Activated T-cell treated with anti-CD3 and anti-CD28 coated beads, Interleukin-2, amount 50 U/mL, for 24 hours (primary cell): ENCODE data around the gene FBXO7.

Experiments
- DNase-seq: peaks from one replicate; pipeline ENCODE4 v3.0.0-alpha.2; 2020
- H3K27ac Mint-ChIP-seq: 2 replicates; pipeline ENCODE4 v1.8.0; 2020; ENCODE audit warnings: mild to moderate bottlenecking, mixed read lengths
- H3K27me3 Mint-ChIP-seq: 2 replicates; pipeline ENCODE4 v1.8.0; 2020; ENCODE audit warnings: mixed read lengths
- H3K36me3 Mint-ChIP-seq: 2 replicates; pipeline ENCODE4 v1.8.0; 2020; ENCODE audit warnings: low read depth, mixed read lengths
- H3K4me1 Mint-ChIP-seq: 2 replicates; pipeline ENCODE4 v1.8.0; 2020; ENCODE audit warnings: low read depth, mixed read lengths
- H3K4me3 Mint-ChIP-seq: 2 replicates; pipeline ENCODE4 v1.8.0; 2020; ENCODE audit warnings: mild to moderate bottlenecking, moderate library complexity, mixed read lengths
- H3K9me3 Mint-ChIP-seq: 2 replicates; pipeline ENCODE4 v1.8.0; 2020; ENCODE audit warnings: mixed read lengths

Gene FBXO7

GRCh38 chr22:32531931-32532819 is 57.6 kb downstream of the FBXO7 start:
- H3K4me3 Mint-ChIP-seq, result no peak overlapping the region
- H3K9me3 Mint-ChIP-seq, result no peaks in the 10 kb centered on the region
- no peak for DNase-seq
- H3K4me1 Mint-ChIP-seq, result no peaks in the 10 kb centered on the region
- no peaks in the 10 kb centered on the region for H3K36me3 Mint-ChIP-seq
- H3K27me3 Mint-ChIP-seq, result peaks cover 7% of the 10 kb centered on the region
- no peak overlapping the region for H3K27ac Mint-ChIP-seq

- Mint-ChIP-seq H3K36me3 (no peaks in the 10 kb centered on the region), H3K4me1 (no peaks in the 10 kb centered on the region), H3K27me3 (peaks cover 7% of the 10 kb centered on the region), H3K4me3 (no peak overlapping the region), H3K9me3 (no peaks in the 10 kb centered on the region), H3K27ac (no peak overlapping the region)
- no peak for DNase-seq
Measured at GRCh38 chr22:32532820-32533128, 58.2 kb downstream of the FBXO7 start.

GRCh38 chr22:32533265-32534111 is 58.9 kb downstream of the FBXO7 start:
- Mint-ChIP-seq H3K4me1 (no peaks in the 10 kb centered on the region), H3K36me3 (no peaks in the 10 kb centered on the region), H3K9me3 (no peaks in the 10 kb centered on the region), H3K4me3 (no peak overlapping the region), H3K27ac (no peak overlapping the region), H3K27me3 (peaks cover 7% of the 10 kb centered on the region)
- no peak for DNase-seq

- no peak for DNase-seq
- no peaks in the 10 kb centered on the region for H3K9me3 Mint-ChIP-seq
- H3K4me1 Mint-ChIP-seq, result no peaks in the 10 kb centered on the region
- no peaks in the 10 kb centered on the region for H3K36me3 Mint-ChIP-seq
- no peak overlapping the region for H3K4me3 Mint-ChIP-seq
- peaks cover 7% of the 10 kb centered on the region for H3K27me3 Mint-ChIP-seq
- no peak overlapping the region for H3K27ac Mint-ChIP-seq
Measured at GRCh38 chr22:32534252-32535235, 59.9 kb downstream of the FBXO7 start.

- no peaks in the 10 kb centered on the region for H3K4me1 Mint-ChIP-seq
- no peak overlapping the region for H3K27ac Mint-ChIP-seq
- no peak for DNase-seq
- H3K4me3 Mint-ChIP-seq, result no peak overlapping the region
- H3K27me3 Mint-ChIP-seq, result peaks cover 3% of the 10 kb centered on the region
- H3K9me3 Mint-ChIP-seq, result no peaks in the 10 kb centered on the region
- H3K36me3 Mint-ChIP-seq, result no peaks in the 10 kb centered on the region
Measured at GRCh38 chr22:32535531-32536190, 61.0 kb downstream of the FBXO7 start.

GRCh38 chr22:32536352-32536751 is 61.7 kb downstream of the FBXO7 start:
- no peaks in the 10 kb centered on the region for H3K4me1 Mint-ChIP-seq
- no peak overlapping the region for H3K4me3 Mint-ChIP-seq
- DNase-seq, result no peak
- H3K9me3 Mint-ChIP-seq, result no peaks in the 10 kb centered on the region
- H3K27ac Mint-ChIP-seq, result no peak overlapping the region
- H3K36me3 Mint-ChIP-seq, result no peaks in the 10 kb centered on the region
- H3K27me3 Mint-ChIP-seq, result peaks cover 3% of the 10 kb centered on the region

GRCh38 chr22:32538521-32538920 is 63.9 kb downstream of the FBXO7 start:
- H3K27me3 Mint-ChIP-seq, result no peaks in the 10 kb centered on the region
- no peaks in the 10 kb centered on the region for H3K9me3 Mint-ChIP-seq
- no peak for DNase-seq
- H3K27ac Mint-ChIP-seq, result no peak overlapping the region
- no peaks in the 10 kb centered on the region for H3K36me3 Mint-ChIP-seq
- H3K4me1 Mint-ChIP-seq, result no peaks in the 10 kb centered on the region
- H3K4me3 Mint-ChIP-seq, result no peak overlapping the region

GRCh38 chr22:32539631-32540421 is 65.2 kb downstream of the FBXO7 start:
- Mint-ChIP-seq H3K9me3 (no peaks in the 10 kb centered on the region), H3K27me3 (no peaks in the 10 kb centered on the region), H3K4me3 (no peak overlapping the region), H3K27ac (no peak overlapping the region), H3K36me3 (no peaks in the 10 kb centered on the region), H3K4me1 (no peaks in the 10 kb centered on the region)
- no peak for DNase-seq

- Mint-ChIP-seq H3K27me3 (peaks cover 6% of the 10 kb centered on the region), H3K4me1 (no peaks in the 10 kb centered on the region), H3K27ac (no peak overlapping the region), H3K9me3 (no peaks in the 10 kb centered on the region), H3K4me3 (no peak overlapping the region), H3K36me3 (no peaks in the 10 kb centered on the region)
- DNase-seq, result no peak
Measured at GRCh38 chr22:32541481-32541880, 66.9 kb downstream of the FBXO7 start.

- Mint-ChIP-seq H3K27me3 (peaks cover 7% of the 10 kb centered on the region), H3K4me1 (no peaks in the 10 kb centered on the region), H3K36me3 (no peaks in the 10 kb centered on the region), H3K4me3 (no peak overlapping the region), H3K27ac (no peak overlapping the region), H3K9me3 (no peaks in the 10 kb centered on the region)
- no peak for DNase-seq
Measured at GRCh38 chr22:32542066-32542676, 67.6 kb downstream of the FBXO7 start.

- H3K27me3 Mint-ChIP-seq, result peaks cover 8% of the 10 kb centered on the region
- H3K4me3 Mint-ChIP-seq, result no peak overlapping the region
- H3K27ac Mint-ChIP-seq, result no peak overlapping the region
- no peaks in the 10 kb centered on the region for H3K9me3 Mint-ChIP-seq
- no peaks in the 10 kb centered on the region for H3K36me3 Mint-ChIP-seq
- no peaks in the 10 kb centered on the region for H3K4me1 Mint-ChIP-seq
- DNase-seq, result no peak
Measured at GRCh38 chr22:32542677-32543357, 68.2 kb downstream of the FBXO7 start.

- DNase-seq, result no peak
- peaks cover 14% of the 10 kb centered on the region for H3K27me3 Mint-ChIP-seq
- H3K9me3 Mint-ChIP-seq, result no peaks in the 10 kb centered on the region
- no peak overlapping the region for H3K27ac Mint-ChIP-seq
- H3K4me3 Mint-ChIP-seq, result no peak overlapping the region
- H3K4me1 Mint-ChIP-seq, result no peaks in the 10 kb centered on the region
- no peaks in the 10 kb centered on the region for H3K36me3 Mint-ChIP-seq
Measured at GRCh38 chr22:32544953-32545558, 70.4 kb downstream of the FBXO7 start.
